Frontal cortex (tissue), 4 donors: ENCODE results near the gene ARID4B. TPM values are rescaled to one million over a fixed set of nuclear protein-coding genes. Genes with fewer than 3 reads are reported as not detected.
"Not testable (repeated sequence)": the region's sequence is repeated elsewhere in the genome, so short reads cannot be mapped to it uniquely, and the experiment has no call there.

Source experiments
- DNase-seq, 2 donors: peaks; one replicate each; pipeline ENCODE4 v3.0.0; 2012; ENCODE audit warnings: low spot score in 2 of 2
- FAIRE-seq: peaks from 2 replicates; lab custom pipeline; 2012; peaks lifted over from hg19 to GRCh38; lab: Jason Lieb, UNC
- total RNA-seq: library from RNA; depleted of rRNA; stranded (reverse); fragments of >200 nt; gene quantifications from one replicate; pipeline ENCODE4 v1.2.3, GENCODE V29; 2014
- donor health status: control.
- donor health status: control.
- donor health status: control.

Gene ARID4B
- total RNA-seq, 1 donor from 2014 or later = 92.9 TPM

- DNase-seq = no peak
- FAIRE-seq = peak; percentile 24
Observed at GRCh38 chr1:235240960-235241359, 87.0 kb downstream of the ARID4B start.

DNA sequence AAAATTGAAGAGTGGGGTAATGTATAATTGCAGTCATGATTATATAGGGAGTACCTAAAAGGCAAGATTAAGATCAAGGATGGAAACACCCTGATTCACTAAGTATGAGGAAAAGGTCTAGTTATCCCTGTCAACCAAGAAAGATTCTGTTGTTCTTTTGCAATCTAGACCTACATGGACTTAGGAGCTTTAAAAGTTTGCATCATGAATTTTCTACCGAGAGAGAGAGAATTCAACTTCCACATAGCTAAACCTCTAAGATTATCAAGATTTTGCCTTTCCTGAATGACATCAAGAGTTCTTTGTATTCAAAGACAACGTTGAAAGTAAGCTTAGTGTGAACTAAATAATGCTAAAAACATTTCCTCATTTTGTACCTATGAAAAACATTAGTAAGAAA lies 88.1 kb downstream of the ARID4B start:
- DNase-seq = no peak
- no peak for FAIRE-seq

DNA sequence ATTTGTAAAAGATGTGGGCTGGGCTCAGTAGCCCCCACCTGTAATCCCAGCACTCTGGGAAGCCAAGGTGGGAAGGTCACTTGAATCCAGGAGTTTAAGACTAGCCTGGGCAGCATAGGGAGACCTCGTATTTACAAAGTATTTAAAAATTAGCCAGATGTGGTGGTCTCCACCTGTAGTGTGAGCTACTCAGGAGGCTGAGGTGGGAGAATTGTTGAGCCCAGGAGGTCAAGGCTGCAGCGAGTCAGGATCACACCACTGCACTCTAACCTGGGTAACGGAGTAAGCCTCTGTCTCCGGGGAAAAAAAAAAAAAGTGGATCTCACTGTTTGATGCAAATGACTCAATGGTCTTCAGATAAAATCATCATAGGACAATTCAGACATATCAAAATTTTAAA lies 89.4 kb downstream of the ARID4B start:
- FAIRE-seq (no peak), DNase-seq (no peak)

- FAIRE-seq (no peak), DNase-seq (no peak)
Observed at GRCh38 chr1:235236128-235236527, 91.9 kb downstream of the ARID4B start.

DNA sequence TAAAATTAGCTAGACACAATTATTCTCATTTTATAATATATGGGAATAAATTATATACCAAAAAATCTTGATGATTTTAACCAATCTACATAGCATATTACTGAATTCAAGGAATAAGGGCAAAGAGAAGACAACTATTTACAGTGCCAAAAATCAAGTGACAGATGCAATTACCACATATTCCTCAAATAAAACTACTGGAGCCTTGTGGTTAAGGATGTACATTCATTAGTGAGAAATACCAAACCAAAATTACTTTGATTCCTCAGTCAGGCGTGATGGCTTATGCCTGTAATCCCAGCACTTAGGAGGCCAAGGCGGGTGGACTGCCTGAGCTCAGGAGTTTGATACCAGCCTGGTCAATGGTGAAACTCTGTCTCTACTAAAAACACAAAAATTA lies 98.1 kb downstream of the ARID4B start:
- FAIRE-seq = no peak
- DNase-seq = no peak

DNA sequence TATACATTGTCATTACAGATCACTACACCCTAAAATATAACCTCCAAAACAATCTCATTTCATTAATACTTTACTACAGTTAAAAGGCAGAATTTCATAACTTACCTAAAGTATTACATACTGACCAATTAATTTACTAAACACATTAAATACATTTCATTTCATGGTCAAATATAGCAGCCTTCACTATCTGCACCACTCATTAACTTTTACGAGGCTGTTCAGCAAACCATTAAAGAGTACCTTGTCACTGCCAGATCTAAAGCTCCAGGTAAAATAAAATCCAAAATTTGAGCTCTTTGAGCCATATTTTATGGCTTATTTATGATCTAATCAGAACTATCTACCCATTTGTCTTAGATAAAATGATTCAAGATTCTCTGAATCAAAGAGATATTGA lies 100.6 kb downstream of the ARID4B start:
- FAIRE-seq = no peak
- no peak for DNase-seq

DNA sequence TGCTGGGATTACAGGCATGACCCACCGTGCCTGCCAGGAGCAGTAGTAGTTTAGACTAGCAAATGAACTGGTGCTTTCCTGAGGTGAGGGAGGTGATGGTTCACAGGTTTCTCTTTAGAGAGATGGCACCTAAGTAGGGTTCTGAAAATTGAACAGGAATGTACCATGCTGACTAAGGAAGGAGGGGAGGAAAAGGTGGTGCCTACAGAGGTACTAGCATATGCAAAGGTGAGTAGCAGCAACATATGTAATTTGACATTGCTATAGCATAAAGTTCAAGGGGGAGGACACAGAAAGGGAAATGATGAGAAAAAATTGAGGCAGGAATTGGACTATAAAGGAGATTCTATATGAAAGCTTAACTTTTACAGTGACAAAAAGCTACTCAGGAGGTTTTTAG lies 101.0 kb downstream of the ARID4B start:
- DNase-seq (no peak), FAIRE-seq (no peak)

GRCh38 chr1:235225299-235225698 lies 102.7 kb downstream of the ARID4B start:
- no peak for DNase-seq
- no peak for FAIRE-seq

- FAIRE-seq = peak; percentile 93
- no peak for DNase-seq
Observed at GRCh38 chr1:235221653-235222375, 106.2 kb downstream of the ARID4B start.

GRCh38 chr1:235215453-235215852 lies 112.5 kb downstream of the ARID4B start:
- DNase-seq = no peak
- FAIRE-seq = no peak

GRCh38 chr1:235214962-235215361 lies 113.0 kb downstream of the ARID4B start:
- DNase-seq, FAIRE-seq: not testable (repeated sequence)

- FAIRE-seq (no peak), DNase-seq (no peak)
Observed at GRCh38 chr1:235213752-235214151, 114.2 kb downstream of the ARID4B start.

DNA sequence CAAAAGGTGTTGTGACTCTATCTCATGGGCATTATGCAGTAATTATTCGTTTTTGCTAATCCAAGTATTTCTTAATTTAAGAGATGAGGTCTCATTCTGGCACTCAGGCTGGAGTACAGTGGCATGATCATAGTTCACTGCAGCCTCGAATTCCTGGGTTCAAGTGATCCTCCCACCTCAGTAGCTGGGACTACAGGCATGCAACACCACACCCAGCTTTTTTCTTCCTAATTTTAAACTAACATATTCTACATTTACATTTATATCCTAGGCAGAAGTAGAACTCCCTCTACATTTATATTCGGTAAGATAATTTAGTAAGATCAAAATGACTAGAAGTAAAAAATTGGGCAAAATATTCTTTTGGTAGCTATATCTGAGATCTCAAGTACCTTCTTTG lies 116.5 kb downstream of the ARID4B start:
- FAIRE-seq (no peak), DNase-seq (no peak)

DNA sequence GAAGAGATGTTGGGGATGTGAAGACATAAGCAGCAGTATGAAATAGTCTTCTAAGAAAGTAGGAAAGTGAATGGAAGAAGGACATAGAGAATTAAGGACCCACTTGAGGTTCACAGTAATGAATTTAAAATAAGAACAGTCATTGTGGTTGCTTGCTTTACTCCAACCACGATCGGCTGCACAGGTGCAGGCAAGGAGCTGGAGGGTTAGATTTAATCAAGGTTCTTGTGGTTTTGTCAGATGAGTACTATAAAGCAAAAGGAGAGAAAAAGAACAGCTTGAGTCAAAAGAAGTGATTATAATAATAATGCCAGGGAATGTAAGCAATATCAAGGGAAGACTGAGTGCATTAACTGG lies 120.8 kb downstream of the ARID4B start:
- FAIRE-seq = no peak
- DNase-seq = no peak

DNA sequence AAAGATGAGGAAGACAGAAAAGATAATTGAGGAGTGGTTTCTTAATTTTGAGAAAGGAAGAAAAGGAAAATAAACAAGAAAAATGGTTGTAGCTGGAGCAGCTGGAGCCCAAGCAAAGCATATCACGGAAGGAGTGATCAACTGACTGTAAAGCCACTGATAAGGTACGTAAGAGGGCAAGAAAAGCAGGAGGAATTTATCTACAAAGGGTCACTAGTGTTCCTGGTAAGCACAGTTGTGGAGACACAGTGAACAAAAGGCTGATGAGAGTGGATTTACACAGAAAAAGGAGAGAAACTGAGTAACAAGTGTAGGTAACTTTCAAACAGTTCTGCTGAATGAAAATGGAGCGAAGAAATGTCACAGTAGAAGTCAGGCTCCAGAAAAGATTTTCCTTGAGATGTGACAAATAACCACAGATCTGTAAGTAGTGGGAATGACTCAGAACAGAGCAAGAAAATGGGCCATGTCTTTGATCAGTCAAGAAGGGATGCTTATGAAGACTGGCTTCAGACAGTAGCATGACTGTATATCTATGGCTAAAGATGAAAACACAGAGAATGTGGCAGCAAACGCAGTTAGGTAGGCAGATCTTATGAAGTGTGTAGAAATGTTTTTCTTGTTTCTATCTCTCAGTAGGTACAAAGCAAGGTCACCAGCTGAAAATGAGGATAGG lies 121.3 kb downstream of the ARID4B start:
- no peak for DNase-seq
- no peak for FAIRE-seq

- no peak for DNase-seq
- no peak for FAIRE-seq
Observed at GRCh38 chr1:235205687-235206086, 122.3 kb downstream of the ARID4B start.

- FAIRE-seq (peak; percentile 88), DNase-seq (no peak)
Observed at GRCh38 chr1:235203428-235203827, 124.6 kb downstream of the ARID4B start.

- not testable (repeated sequence) for FAIRE-seq, DNase-seq
Observed at GRCh38 chr1:235202447-235202846, 125.5 kb downstream of the ARID4B start.

GRCh38 chr1:235199441-235199840 lies 128.5 kb downstream of the ARID4B start:
- no peak for FAIRE-seq
- DNase-seq = peak in 1 of 2 donors; percentile 4

DNA sequence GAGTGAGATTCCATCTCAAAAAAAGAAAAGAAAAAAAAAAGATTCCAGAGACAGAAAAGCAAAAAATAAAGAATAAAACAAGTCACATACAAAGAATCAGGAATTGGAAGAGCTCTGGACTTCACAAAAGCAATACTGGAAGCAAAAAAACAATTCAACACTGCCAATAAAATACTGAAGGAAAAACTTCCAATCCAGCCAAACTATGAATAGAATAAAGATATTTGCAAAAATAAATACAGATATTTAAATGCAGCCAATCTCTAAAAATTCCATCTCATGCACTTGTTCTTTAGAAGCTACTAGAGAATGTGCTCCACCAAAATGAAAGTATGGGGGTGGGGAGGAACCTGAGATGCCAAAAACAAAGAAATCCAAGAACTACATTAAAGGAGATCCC lies 137.5 kb downstream of the ARID4B start:
- DNase-seq (no peak), FAIRE-seq (no peak)

DNA sequence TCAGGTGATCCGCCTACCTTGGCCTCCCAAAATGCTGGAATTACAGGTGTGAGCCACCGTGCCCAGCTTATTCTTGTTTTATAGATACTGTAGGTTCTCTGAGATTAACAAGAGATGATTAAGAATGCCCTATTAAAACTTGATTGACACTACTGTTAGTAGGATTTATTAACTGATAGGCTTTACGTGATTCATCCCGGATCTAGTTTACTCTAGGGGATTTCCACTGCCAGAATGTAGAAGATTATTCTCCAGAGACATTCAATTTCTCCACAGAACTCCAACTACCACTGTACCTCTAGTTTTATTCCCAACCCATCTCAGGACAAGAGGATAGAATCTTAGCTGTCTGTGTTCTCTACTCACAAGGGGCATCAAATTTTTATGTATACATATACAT lies 140.7 kb downstream of the ARID4B start:
- FAIRE-seq (no peak), DNase-seq (no peak)
